HL-60 (cell line): ENCODE results near the gene EPHA4.

Source experiments
- GABPA ChIP-seq: IDR thresholded peaks from 2 replicates; pipeline ENCODE4 v1.6.1; 2012; ENCODE audit warnings: low read depth
- POLR2AphosphoS5 ChIP-seq: IDR thresholded peaks from 2 replicates; pipeline ENCODE4 v1.6.1; 2012; ENCODE audit warnings: low read depth
- TF ChIP-seq, protein P1 (sequence below): IDR thresholded peaks from one replicate; pipeline ENCODE4 v1.5.1; 2011; ENCODE audit warnings: low read length, control low read depth, inconsistent platforms; ENCODE audit not compliant: insufficient read depth
- TF ChIP-seq, protein P2 (sequence below): IDR thresholded peaks from 2 replicates; pipeline ENCODE4 v1.6.1; 2012; ENCODE audit warnings: low read depth; ENCODE audit not compliant: insufficient replicate concordance

DNA sequence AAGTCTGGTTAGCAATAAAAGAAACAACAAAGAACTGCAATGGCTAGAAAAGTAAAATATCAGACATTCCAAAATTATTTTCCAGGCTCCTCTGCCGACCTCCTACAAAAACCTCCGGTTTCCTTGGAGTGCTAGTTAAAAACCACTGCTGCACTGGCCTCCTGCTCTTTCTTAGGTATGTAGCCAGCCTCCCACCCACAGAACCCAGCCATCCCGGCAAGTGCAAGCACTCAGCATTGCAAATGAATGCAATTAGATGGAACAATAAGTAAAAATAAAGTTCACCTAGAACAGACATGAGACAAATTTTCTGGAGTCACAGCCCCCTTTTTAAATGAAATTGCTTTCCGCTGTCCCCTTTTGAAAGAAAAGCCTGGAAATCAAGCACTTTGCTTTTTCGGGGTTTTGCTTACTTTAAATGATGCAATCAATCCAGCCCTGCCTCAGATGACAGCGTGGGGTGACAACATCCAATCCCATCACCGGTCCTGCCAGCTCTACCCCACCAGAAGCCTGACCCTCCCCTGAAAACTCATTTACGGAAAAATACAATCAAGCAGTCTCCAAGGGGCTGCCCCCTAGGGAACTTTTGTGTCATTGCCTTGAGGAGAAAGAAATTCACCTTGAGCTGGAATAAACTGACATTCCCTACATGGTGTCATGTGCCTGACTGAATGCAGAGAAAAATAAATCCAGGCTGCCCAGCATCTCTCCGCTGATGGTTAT lies 199.8 kb downstream of the EPHA4 start:
- TF ChIP-seq, protein P1, sequence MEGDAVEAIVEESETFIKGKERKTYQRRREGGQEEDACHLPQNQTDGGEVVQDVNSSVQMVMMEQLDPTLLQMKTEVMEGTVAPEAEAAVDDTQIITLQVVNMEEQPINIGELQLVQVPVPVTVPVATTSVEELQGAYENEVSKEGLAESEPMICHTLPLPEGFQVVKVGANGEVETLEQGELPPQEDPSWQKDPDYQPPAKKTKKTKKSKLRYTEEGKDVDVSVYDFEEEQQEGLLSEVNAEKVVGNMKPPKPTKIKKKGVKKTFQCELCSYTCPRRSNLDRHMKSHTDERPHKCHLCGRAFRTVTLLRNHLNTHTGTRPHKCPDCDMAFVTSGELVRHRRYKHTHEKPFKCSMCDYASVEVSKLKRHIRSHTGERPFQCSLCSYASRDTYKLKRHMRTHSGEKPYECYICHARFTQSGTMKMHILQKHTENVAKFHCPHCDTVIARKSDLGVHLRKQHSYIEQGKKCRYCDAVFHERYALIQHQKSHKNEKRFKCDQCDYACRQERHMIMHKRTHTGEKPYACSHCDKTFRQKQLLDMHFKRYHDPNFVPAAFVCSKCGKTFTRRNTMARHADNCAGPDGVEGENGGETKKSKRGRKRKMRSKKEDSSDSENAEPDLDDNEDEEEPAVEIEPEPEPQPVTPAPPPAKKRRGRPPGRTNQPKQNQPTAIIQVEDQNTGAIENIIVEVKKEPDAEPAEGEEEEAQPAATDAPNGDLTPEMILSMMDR, result no peak
- TF ChIP-seq GABPA (no peak), POLR2AphosphoS5 (no peak)
- TF ChIP-seq, protein P2, sequence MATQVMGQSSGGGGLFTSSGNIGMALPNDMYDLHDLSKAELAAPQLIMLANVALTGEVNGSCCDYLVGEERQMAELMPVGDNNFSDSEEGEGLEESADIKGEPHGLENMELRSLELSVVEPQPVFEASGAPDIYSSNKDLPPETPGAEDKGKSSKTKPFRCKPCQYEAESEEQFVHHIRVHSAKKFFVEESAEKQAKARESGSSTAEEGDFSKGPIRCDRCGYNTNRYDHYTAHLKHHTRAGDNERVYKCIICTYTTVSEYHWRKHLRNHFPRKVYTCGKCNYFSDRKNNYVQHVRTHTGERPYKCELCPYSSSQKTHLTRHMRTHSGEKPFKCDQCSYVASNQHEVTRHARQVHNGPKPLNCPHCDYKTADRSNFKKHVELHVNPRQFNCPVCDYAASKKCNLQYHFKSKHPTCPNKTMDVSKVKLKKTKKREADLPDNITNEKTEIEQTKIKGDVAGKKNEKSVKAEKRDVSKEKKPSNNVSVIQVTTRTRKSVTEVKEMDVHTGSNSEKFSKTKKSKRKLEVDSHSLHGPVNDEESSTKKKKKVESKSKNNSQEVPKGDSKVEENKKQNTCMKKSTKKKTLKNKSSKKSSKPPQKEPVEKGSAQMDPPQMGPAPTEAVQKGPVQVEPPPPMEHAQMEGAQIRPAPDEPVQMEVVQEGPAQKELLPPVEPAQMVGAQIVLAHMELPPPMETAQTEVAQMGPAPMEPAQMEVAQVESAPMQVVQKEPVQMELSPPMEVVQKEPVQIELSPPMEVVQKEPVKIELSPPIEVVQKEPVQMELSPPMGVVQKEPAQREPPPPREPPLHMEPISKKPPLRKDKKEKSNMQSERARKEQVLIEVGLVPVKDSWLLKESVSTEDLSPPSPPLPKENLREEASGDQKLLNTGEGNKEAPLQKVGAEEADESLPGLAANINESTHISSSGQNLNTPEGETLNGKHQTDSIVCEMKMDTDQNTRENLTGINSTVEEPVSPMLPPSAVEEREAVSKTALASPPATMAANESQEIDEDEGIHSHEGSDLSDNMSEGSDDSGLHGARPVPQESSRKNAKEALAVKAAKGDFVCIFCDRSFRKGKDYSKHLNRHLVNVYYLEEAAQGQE, result no peak
